K562 (cell line): Measurements from ENCODE around the gene TSPAN18. TPM values are rescaled to one million over a fixed set of nuclear protein-coding genes. Genes with fewer than 3 reads are reported as not detected.

Experiments
- ATAC-seq: fragments of 200-7000 bp; cut with Tn5 transposase; 3 replicates; pipeline ENCODE4 v1.9.1; 2020; ENCODE audit warnings: moderate library complexity
- BruUV-seq: library from RNA; stranded (reverse); fragments of 400-500 nt; replicated peaks from 2 replicates; lab custom pipeline; 2021; lab: Mats Ljungman, UMichigan
- CTCF ChIA-PET: fragments of 300-600 bp; formaldehyde crosslinking; extraction: SDS; loops from one replicate; lab custom pipeline; 2021; ENCODE audit warnings: low intra/inter-chr PET ratio; lab: Yijun Ruan, JAX
- POLR2A ChIA-PET: fragments of 300-600, 350-650 bp; sonication (Branson Sonifier 250); formaldehyde crosslinking; extraction: SDS; loops from one replicate; lab custom pipeline; 2021; ENCODE audit warnings: antibody characterized with exemption, inconsistent platforms; lab: Yijun Ruan, JAX
- DNase-seq, 4 experiments: peaks; one replicate each; pipeline versions ENCODE4 v3.0.0 to v3.0.0-alpha.2; 2011 to 2018; ENCODE audit warnings: low spot score in 3 of 4, mixed read lengths in 3 of 4; ENCODE audit errors: extremely low read depth in 1 of 4
- FAIRE-seq: peaks from 2 replicates; lab custom pipeline; 2011; peaks lifted over from hg19 to GRCh38; lab: Jason Lieb, UNC
- H2AFZ ChIP-seq: 2 replicates; pipeline ENCODE4 v1.6.0; 2011; ENCODE audit warnings: low read depth, low read length, control low read depth, inconsistent platforms
- H3K27ac ChIP-seq: fragments of 200-600 bp; 3 replicates; pipeline ENCODE4 v1.8.0; 2011; ENCODE audit warnings: low read depth, mild to moderate bottlenecking, control low read depth, inconsistent platforms, low read length, moderate library complexity, mixed read lengths; ENCODE audit errors: extremely low read depth
- H3K27me3 ChIP-seq, 2 experiments: fragments of 300-600 bp in 1 of 2; 2 replicates in 1 of 2; 3 replicates in 1 of 2; pipeline versions ENCODE4 v1.6.0 to v1.8.0; 2011; ENCODE audit warnings: inconsistent platforms in 2 of 2, low read length in 2 of 2, mild to moderate bottlenecking in 1 of 2, mixed read lengths in 1 of 2, moderate library complexity in 1 of 2; ENCODE audit not compliant: control insufficient read depth in 2 of 2, insufficient read depth in 2 of 2
- H3K36me3 ChIP-seq: fragments of 300-600 bp; 3 replicates; pipeline ENCODE4 v1.8.0; 2011; ENCODE audit warnings: mild to moderate bottlenecking, low read length, inconsistent platforms; ENCODE audit not compliant: control insufficient read depth, insufficient read depth
- H3K4me1 ChIP-seq, 2 experiments: fragments of 200-600 bp in 1 of 2; replicated peaks in 1 of 2; 2 replicates in 1 of 2; 3 replicates in 1 of 2; pipeline versions ENCODE4 v1.5.1 to v1.8.0; 2011; ENCODE audit warnings: inconsistent platforms in 2 of 2, low read length in 2 of 2, mild to moderate bottlenecking in 1 of 2, mixed read lengths in 1 of 2, moderate library complexity in 1 of 2; ENCODE audit not compliant: control insufficient read depth in 2 of 2, insufficient read depth in 2 of 2
- H3K4me2 ChIP-seq: 2 replicates; pipeline ENCODE4 v1.6.1; 2011; ENCODE audit warnings: low read length, control low read depth, inconsistent platforms, mixed read lengths; ENCODE audit not compliant: insufficient read depth
- H3K4me3 ChIP-seq: fragments of 200-600 bp; sonication (generic), shearing (Covaris generic); 2 replicates; pipeline ENCODE4 v1.5.1; 2016; ENCODE audit warnings: control low read depth, inconsistent platforms
- H3K79me2 ChIP-seq: fragments of 200-600 bp; 3 replicates; pipeline ENCODE4 v1.8.0; 2011; ENCODE audit warnings: low read length, inconsistent platforms; ENCODE audit not compliant: control insufficient read depth, insufficient read depth
- H3K9ac ChIP-seq, 2 experiments: 2 replicates each; pipeline versions ENCODE4 v1.6.0 to v1.6.1; 2011; ENCODE audit warnings: low read depth in 2 of 2, low read length in 2 of 2, control low read depth in 1 of 2, inconsistent platforms in 1 of 2, mild to moderate bottlenecking in 1 of 2, mixed read lengths in 1 of 2; ENCODE audit not compliant: insufficient read depth in 1 of 2
- H3K9me1 ChIP-seq: one replicate; pipeline ENCODE4 v1.6.0; 2011; ENCODE audit warnings: inconsistent platforms, mild to moderate bottlenecking, low read length, moderate library complexity; ENCODE audit not compliant: control insufficient read depth, insufficient read depth
- H3K9me3 ChIP-seq: replicated peaks from 2 replicates; pipeline ENCODE4 v1.5.1; 2011; ENCODE audit warnings: low read depth, low read length, inconsistent platforms; ENCODE audit not compliant: control insufficient read depth, insufficient read depth
- H4K20me1 ChIP-seq: replicated peaks from 2 replicates; pipeline ENCODE4 v1.6.1; 2011; ENCODE audit warnings: low read length, inconsistent platforms, mixed read lengths; ENCODE audit not compliant: control insufficient read depth, insufficient read depth
- CTCF ChIP-seq, 3 experiments: IDR thresholded peaks in 2 of 3; conservative IDR thresholded peaks in 1 of 3; 2 replicates each; pipeline ENCODE4 v1.5.1; 2011 to 2012; ENCODE audit warnings: low read length in 3 of 3, mild to moderate bottlenecking in 3 of 3, control low read depth in 2 of 3, improper control_type of control experiment in 1 of 3, inconsistent platforms in 1 of 3, low read depth in 1 of 3, mixed read lengths in 1 of 3, moderate library complexity in 1 of 3; ENCODE audit not compliant: insufficient read depth in 2 of 3
- FIP1L1 ChIP-seq: fragments of 200-400 bp; formaldehyde crosslinking; IDR thresholded peaks from 2 replicates; pipeline ENCODE4 v1.6.1; 2018; ENCODE audit warnings: mild to moderate bottlenecking, low read depth, low read length; ENCODE audit not compliant: poor library complexity, severe bottlenecking
- GTF2F1 ChIP-seq: IDR thresholded peaks from 2 replicates; pipeline ENCODE4 v1.6.1; 2011; ENCODE audit warnings: low read depth, low read length, improper control_type of control experiment
- HNRNPL ChIP-seq: fragments of 200-400 bp; formaldehyde crosslinking; IDR thresholded peaks from 2 replicates; pipeline ENCODE4 v1.6.1; 2017; ENCODE audit warnings: low read depth, mild to moderate bottlenecking, low read length
- KLF10 ChIP-seq: fragments of 250-450 bp; sonication (Bioruptor Pico); IDR thresholded peaks from 2 replicates; pipeline ENCODE4 v1.6.1; 2021; ENCODE audit warnings: matching md5 sums
- MAFG ChIP-seq: fragments of 450-650 bp; conservative IDR thresholded peaks from 2 replicates; pipeline ENCODE4 v1.6.1; 2016; ENCODE audit warnings: missing genetic modification characterization, missing compliant biosample characterization
- MCM2 ChIP-seq: fragments of 450-650 bp; IDR thresholded peaks from 2 replicates; pipeline ENCODE4 v1.6.1; 2017; ENCODE audit warnings: low read depth, mild to moderate bottlenecking
- NFIC ChIP-seq: fragments of 450-650 bp; IDR thresholded peaks from 2 replicates; pipeline ENCODE4 v1.6.1; 2017; ENCODE audit warnings: mild to moderate bottlenecking, inconsistent platforms
- RBM15 ChIP-seq: fragments of 200-400 bp; formaldehyde crosslinking; IDR thresholded peaks from 2 replicates; pipeline ENCODE4 v1.6.1; 2018; ENCODE audit warnings: mild to moderate bottlenecking, low read length, moderate library complexity; ENCODE audit not compliant: insufficient read depth
- ZNF507 ChIP-seq: conservative IDR thresholded peaks from 2 replicates; pipeline ENCODE4 v1.6.1; 2017; ENCODE audit warnings: missing genetic modification characterization, missing compliant biosample characterization
- ZNF764 ChIP-seq: fragments of 250-450 bp; sonication (Bioruptor Pico); IDR thresholded peaks from 2 replicates; pipeline ENCODE4 v1.4.0; 2020; ENCODE audit warnings: low read depth, mild to moderate bottlenecking, moderate library complexity
- WGBS: fragments of 100-300 bp; shearing (Covaris generic); methylation state at CpG from one replicate; pipeline ENCODE4 v1.1.6; 2016; ENCODE audit warnings: low coverage, mixed read lengths; ENCODE audit not compliant: insufficient coverage; ENCODE audit errors: missing lambda C conversion rate; 5-methylcytosine and 5-hydroxymethylcytosine counted together
- in situ Hi-C: fragments of 300-500 bp; cut with MboI; formaldehyde crosslinking; loops from 4 replicates; pipeline ENCODE4 v1.15.0; 2018; ENCODE audit warnings: inconsistent platforms, mixed read lengths
- intact Hi-C: fragments of 100-400 bp; cut with micrococcal nuclease; formaldehyde crosslinking; loops from 2 replicates; pipeline ENCODE4 v1.14.2; 2022
- polyA plus RNA-seq, 8 experiments: library from polyadenylated mRNA; depleted of rRNA in 4 of 8; stranded (reverse) in 5 of 8; unstranded in 3 of 8; fragments of >200 nt; fragmentation: Nextera tagmentation in 2 of 8; fragmentation: Illumina TruSeq in 1 of 8; extraction: Ambion mirVana in 2 of 8; extraction: Trizol in 1 of 8; gene quantifications; 2 replicates each; pipeline versions ENCODE4 v1.2.1 to v1.2.3, GENCODE V29; 2011 to 2014; ENCODE audit warnings: inconsistent platforms in 1 of 8, missing spikeins in 1 of 8
- total RNA-seq, 7 experiments: library from RNA; depleted of rRNA in 6 of 7; stranded (reverse); fragments of >200 nt in 6 of 7; fragmentation: Illumina TruSeq in 2 of 7; extraction: Trizol in 2 of 7; gene quantifications; 2 replicates each; pipeline versions ENCODE4 v1.2.1 to v1.2.3, GENCODE V29; 2011 to 2021; ENCODE audit warnings: low replicate concordance in 1 of 7

Gene TSPAN18
- total and polyA plus RNA-seq, 9 of the 15 experiments (the other 6 are each of a cell fraction or from before 2014, with no cell fraction given) = 0.17 to 0.35 (median 0.22) TPM; not detected in 4

GRCh38 chr11:44915004-44915403, 188.2 kb downstream of the TSPAN18 start:
- H3K36me3 ChIP-seq = no peaks in the 10 kb centered on the region

More at GRCh38 chr11:44915004-44915403, 188.2 kb downstream of the TSPAN18 start:
- BruUV-seq = no TSS peak
- H3K27ac ChIP-seq = no peak overlapping the region
- H3K4me3 ChIP-seq = no peak overlapping the region
- no peak for FAIRE-seq
- intact Hi-C loops = no loop called here
- H3K9me1 ChIP-seq = peaks cover 6% of the 10 kb centered on the region
- in situ Hi-C loops = no loop called here
- no peak for DNase-seq
- H3K9ac ChIP-seq = no peak overlapping the region
- ChIA-PET CTCF (no interaction called here), POLR2A (interaction anchor here (0.6 to 0.7 kb wide), 2 partner anchors 8 to 356 kb away, joined by 3 read pairs; no protein-coding TSS in a partner anchor)
- TF ChIP-seq KLF10 (CRISPR knock-in tag) (no peak), MAFG (tag) (no peak), NFIC (no peak), ZNF507 (no peak), RBM15 (no peak), MCM2 (no peak), ZNF764 (no peak), FIP1L1 (no peak), CTCF (IDR thresholded peaks at IDR 0.05 in 2 of 3, conservative IDR thresholded peaks at IDR 0.05 in 1 of 3; ENCODE audit: insufficient read depth in 2 of 3, low read depth in 1 of 3, low read length in 3 of 3) (no peak), GTF2F1 (no peak), HNRNPL (no peak)
- WGBS = 3% methylated on average over 10 of the region's 10 CpGs
- no peaks in the 10 kb centered on the region for H3K9me3 ChIP-seq
- no peak overlapping the region for H2AFZ ChIP-seq
- no peaks in the 10 kb centered on the region for H3K79me2 ChIP-seq
- no peak for ATAC-seq
- peaks cover 13% of the 10 kb centered on the region; the same call in 1 of the 2 replicates for H4K20me1 ChIP-seq
- peaks cover 11 to 47% of the 10 kb centered on the region in 2 experiments; a peak in 4 of 5 replicates for H3K27me3 ChIP-seq
- no peak overlapping the region for H3K4me2 ChIP-seq
- H3K4me1 ChIP-seq = peaks cover 0 to 3% of the 10 kb centered on the region in 2 experiments; a peak in 1 of 5 replicates
